ENCODE measurements around the gene B3GAT1. TPM values are rescaled to one million over a fixed set of nuclear protein-coding genes. Genes with fewer than 3 reads are reported as not detected.

The B3GAT1 gene
- polyA plus RNA-seq, 1 of the 3 experiments (the other 2 are of a cell fraction): 0.15 TPM

- Histone ChIP-seq H3K4me3 (ENCODE audit: low read depth in 2 of 2, low read length in 1 of 2) (no peak overlapping the region), H3K9me2 (no peaks in the 10 kb centered on the region), H3K27me3 (ENCODE audit: insufficient read depth) (no peaks in the 10 kb centered on the region), H3K9me3 (no peaks in the 10 kb centered on the region), H4K20me1 (ENCODE audit: insufficient read depth) (no peaks in the 10 kb centered on the region), H3F3A (replicated peaks; ENCODE audit: insufficient read depth) (no peaks in the 10 kb centered on the region), H3K9ac (no peak overlapping the region), H3K4me1 (ENCODE audit: control insufficient read depth in 1 of 2, insufficient read depth in 2 of 2, low read depth in 1 of 2, low read length in 1 of 2) (no peaks in the 10 kb centered on the region; a peak in 1 of 4 replicates), H3K4me2 (no peak overlapping the region), H2AFZ (ENCODE audit: low read depth) (no peak overlapping the region), H3K27ac (ENCODE audit: low read depth in 2 of 2, low read length in 1 of 2) (no peak overlapping the region), H3K36me3 (replicated peaks in 1 of 2; ENCODE audit: control insufficient read depth in 1 of 2, insufficient read depth in 2 of 2, low read length in 1 of 2) (no peaks in the 10 kb centered on the region), H3K79me2 (ENCODE audit: insufficient read depth) (no peaks in the 10 kb centered on the region)
- ChIA-PET CTCF (interaction anchor here (0.6 to 1.7 kb wide), 23 partner anchors 10 to 714 kb away, joined by 3 to 13 read pairs (median 4); no protein-coding TSS in a partner anchor), POLR2A (no interaction called here)
- DNase-seq: peak; percentile 98
- 38% methylated on average over 27 of the region's 30 CpGs for WGBS (ENCODE audit: low lambda C conversion rate)
- TF ChIP-seq NRF1 (IDR thresholded peaks at IDR 0.05; ENCODE audit: low read depth, low read length) (no peak), EZH2phosphoT487 (IDR thresholded peaks at IDR 0.05; ENCODE audit: borderline replicate concordance, low read depth) (no peak), SMC3 (IDR thresholded peaks at IDR 0.05; ENCODE audit: low read depth, low read length) (peak; percentile 93), MXI1 (IDR thresholded peaks at IDR 0.05; ENCODE audit: low read depth, low read length) (peak; percentile 78; the same call in 1 of the 2 replicates), RAD21 (IDR thresholded peaks at IDR 0.05; ENCODE audit: low read length) (peak; percentile 99), CHD2 (IDR thresholded peaks at IDR 0.05; ENCODE audit: low read length, partially characterized antibody) (peak; percentile 37), MAX (IDR thresholded peaks at IDR 0.05; ENCODE audit: low read depth) (0 out of 2 replicates have a peak, but pooled peaks have one; percentile 30), TAF1 (IDR thresholded peaks at IDR 0.05; ENCODE audit: borderline replicate concordance, low read depth, low read length) (no peak), ZBTB33 (IDR thresholded peaks at IDR 0.05; ENCODE audit: borderline replicate concordance, low read depth) (no peak), CTCF (IDR thresholded peaks at IDR 0.05) (peak; percentile 76), RCOR1 (IDR thresholded peaks at IDR 0.05; ENCODE audit: low read length) (peak; percentile 36; the same call in 1 of the 2 replicates), PBX3 (IDR thresholded peaks at IDR 0.05) (no peak)
Observed at GRCh38 chr11:134360050-134360835, 51.8 kb downstream of the B3GAT1 start.

Measured in SK-N-SH (cell line).